ENCODE measurements around the gene BAZ1B.
"Not testable (repeated sequence)": the region's sequence is repeated elsewhere in the genome, so short reads cannot be mapped to it uniquely, and the experiment has no call there.

DNA sequence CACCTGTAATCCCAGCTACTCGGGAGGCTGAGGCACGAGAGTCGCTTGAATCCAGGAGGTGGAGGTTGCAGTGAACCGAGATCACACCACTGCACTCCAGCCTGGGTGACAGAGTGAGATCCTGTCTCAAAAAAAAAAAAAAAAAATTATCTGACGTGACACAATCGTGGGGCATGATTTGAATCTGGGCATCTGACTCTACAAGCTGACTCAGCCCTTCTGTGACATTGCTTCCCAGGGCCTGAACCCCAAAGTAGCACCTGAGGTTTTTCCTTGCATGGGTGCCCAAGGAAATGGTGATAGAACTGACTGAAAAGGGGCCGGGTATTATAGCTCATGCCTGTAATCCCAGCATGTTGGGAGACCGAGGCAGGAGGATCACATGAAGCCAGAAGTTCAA, 101.5 kb downstream of the BAZ1B start:
- not testable (repeated sequence) for TF ChIP-seq CTCF (IDR thresholded peaks at IDR 0.05); ZFX (IDR thresholded peaks at IDR 0.05; ENCODE audit: borderline replicate concordance)
